GM19397 (cell line): ENCODE data around the gene TFPT.
"Not testable (repeated sequence)": the region's sequence is repeated elsewhere in the genome, so short reads cannot be mapped to it uniquely, and the experiment has no call there.

Experiments used
- ATAC-seq: cut with Tn5 transposase; IDR thresholded peaks from one replicate; pipeline ENCODE4 v1.9.1; 2021; ENCODE audit warnings: mild to moderate bottlenecking, moderate library complexity; ENCODE audit not compliant: unreplicated experiment

TFPT gene

DNA sequence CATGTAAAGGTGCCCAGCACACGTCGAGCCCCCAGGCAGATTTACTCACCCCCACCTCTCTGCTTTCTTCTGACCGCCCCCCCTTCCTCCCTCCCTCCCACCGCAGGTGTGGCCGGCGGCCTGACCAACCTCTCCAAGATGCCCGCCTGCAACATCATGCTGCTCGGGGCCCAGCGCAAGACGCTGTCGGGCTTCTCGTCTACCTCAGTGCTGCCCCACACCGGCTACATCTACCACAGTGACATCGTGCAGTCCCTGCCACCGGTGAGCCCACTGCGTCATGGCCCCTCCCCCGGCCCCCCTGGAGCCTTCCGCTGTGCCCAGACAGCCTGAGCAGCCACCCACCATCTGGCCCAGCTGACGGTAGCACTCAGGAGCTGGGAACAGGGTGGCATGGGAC lies 8.9 kb upstream of the TFPT start:
- no peak for ATAC-seq

DNA sequence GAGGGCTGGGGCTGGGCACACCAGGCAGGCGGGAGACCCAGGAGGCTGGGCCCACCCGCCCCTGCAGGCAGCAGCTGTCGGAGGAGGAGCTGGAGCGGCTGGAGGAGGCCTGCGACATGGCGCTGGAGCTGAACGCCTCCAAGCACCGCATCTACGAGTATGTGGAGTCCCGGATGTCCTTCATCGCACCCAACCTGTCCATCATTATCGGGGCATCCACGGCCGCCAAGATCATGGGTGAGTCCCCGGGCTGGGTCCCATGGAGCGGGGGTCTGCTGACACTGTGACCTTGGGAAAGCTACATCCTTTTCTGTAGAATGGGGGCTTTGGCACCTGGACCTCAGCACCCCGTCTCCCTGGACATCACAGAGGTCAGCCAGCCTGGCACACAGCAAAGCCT lies 8.2 kb upstream of the TFPT start:
- ATAC-seq = no peak

DNA sequence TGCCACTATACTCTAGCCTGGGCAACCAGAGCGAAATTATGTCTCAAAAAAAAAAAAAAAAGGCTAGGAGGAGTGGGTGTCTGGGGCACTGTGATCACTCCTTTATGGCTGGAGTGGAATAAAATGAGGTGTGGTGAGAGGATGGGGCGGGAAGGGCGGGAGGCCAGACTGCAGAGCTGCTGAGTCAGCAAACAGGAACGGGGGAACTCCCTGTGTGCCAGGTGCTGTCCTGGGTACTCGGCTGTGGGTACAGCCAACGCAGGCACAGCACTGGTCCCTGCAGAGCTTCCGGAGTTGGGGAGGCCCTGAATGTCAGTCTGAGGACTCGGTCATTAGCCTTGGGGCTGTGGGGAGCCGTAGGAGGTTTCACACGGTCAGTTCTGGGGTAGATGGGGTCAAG lies 5.8 kb upstream of the TFPT start:
- no peak for ATAC-seq

DNA sequence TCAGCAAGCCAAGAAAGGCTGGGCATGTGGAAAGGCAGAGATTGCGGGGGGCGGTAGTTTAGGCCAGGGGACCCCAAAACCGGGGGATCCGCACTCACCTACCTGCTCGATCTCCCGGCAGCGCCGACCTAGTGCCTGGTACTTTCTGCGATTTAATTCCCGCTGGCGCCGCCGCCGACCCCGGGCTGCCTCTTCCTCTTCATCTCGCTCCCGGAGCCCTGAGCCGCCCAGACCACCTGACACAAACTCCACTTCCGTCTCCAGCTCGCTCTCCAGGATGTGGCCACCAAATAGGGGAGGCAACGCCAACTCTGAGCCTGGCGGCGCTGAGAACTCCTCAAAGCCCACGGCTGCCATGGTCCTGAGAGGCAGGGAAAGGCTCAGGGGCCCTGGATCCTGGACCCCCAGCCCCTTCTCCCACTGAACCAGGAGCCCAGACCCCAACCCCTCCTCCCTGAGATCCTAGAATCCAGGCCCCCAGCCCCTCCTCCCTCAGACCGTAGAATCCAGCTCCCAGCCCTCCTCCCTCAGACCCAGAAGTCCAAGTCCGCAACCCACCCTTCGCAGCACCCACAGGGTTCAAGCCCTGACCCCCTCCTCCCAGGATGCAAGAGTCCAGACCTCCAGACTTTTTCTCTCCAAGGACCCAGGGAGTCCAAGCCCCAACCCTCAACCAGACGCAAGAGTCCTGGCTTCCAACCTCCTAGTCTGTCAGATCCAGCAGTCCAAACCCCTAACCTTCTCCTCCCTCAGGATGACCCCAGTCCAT lies 933 bp downstream of the TFPT start:
- ATAC-seq = no peak

DNA sequence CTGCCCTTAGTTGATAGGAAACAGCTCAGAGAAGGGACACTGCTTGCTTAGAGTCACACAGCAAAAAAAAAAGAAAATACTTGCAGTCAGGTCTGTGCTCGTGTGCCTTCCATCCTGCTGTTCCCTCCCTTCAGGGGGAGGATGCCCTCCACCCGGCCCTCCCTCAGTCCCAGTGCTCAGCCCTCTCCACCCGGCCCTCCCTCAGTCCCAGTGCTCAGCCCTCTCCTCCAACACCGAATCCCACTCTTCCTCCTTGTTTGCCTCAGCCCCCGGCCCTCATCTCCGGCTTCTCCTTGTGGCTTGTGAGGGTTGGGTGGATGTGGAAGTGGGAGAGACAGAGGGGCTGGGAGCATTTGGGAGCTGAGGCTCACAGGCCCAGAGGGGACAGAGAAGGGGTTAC lies 5.8 kb downstream of the TFPT start:
- no peak for ATAC-seq

DNA sequence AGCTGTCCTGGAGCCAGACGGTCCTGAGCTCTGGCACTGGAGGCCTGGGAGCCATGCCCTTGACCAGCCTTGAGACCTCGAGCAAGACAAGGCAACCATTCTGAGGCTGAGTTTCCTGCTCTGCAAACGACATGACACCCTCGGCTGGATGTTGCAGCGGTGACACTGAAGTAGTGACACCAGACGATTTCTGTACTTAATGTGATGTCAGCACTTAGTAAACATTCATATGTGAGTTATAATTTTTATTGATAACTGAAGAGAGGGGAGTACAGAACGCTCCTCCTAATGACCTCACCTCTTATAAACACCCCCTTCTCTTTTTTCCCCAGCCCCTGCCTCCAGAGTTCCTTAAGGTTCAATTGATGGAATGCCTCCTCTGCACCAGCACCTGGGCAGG lies 7.0 kb downstream of the TFPT start:
- ATAC-seq = no peak

DNA sequence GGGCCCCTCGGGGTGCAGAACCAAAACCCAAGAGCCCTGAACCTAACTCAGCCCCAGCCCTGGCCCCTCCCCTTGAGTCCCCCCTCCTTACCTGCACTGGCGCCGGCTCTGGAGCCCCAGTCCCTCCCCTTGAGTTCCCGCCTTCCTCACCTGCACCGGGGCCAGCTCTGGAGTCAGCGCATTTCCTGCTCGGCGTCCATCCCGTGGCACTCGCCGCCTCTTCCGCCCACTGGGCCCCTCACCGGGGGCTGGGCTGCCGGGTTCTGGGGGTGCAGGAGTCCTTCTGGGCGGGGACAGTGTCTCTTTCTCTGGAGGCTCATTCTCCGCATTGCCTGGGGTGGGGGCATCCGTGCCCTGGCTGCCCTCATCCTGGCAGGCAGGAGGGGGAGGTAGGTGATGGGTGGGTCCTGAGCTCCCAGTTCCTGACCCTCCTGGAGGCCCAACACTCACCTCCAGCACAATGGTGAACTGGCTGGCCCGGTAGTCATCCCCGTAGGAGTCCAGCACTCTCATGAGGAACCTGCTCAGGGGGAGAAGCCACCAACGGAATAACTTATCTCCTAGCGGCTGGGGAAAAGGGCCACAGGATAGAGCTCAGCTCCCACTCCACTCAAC lies 7.5 kb downstream of the TFPT start:
- no peak for ATAC-seq

DNA sequence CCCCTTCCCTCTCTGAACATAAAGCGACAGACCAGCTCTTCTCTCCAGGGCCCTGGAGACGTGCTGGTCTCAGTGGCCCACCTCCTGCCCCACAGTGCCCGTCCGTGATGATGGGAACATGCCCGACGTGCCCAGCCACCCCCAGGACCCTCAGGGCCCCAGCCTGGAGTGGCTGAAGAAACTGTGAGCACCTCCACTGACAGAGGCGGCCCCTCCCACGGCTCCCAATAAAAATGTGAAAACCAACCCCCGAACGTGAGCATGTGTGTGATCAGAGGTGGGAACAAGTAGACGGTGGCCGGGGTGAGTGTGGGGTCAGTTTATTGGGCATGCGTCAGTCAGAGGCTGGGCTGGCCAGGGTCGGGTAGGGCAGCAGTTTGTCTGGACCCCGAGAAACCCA lies 8.7 kb downstream of the TFPT start:
- ATAC-seq = no peak

DNA sequence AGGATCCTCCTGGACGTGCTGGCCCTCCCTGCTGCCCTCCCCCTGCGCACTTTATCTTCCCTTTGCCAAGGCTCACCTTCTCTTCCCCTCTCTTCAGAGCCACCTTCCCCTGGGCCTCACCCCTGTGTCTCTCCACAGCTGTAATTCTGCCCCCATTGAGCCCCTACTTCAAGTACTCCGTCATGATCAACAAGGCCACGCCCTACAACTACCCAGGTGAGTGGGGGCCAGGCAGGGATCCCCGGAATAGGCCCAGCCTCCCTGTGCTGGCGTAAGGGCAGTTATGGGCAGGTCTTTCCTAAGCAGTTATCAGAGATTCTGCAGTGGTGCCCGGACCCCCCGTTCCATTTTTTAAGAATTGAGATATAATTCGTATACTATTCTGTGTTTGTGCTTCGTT lies 9.7 kb downstream of the TFPT start:
- ATAC-seq = no peak

DNA sequence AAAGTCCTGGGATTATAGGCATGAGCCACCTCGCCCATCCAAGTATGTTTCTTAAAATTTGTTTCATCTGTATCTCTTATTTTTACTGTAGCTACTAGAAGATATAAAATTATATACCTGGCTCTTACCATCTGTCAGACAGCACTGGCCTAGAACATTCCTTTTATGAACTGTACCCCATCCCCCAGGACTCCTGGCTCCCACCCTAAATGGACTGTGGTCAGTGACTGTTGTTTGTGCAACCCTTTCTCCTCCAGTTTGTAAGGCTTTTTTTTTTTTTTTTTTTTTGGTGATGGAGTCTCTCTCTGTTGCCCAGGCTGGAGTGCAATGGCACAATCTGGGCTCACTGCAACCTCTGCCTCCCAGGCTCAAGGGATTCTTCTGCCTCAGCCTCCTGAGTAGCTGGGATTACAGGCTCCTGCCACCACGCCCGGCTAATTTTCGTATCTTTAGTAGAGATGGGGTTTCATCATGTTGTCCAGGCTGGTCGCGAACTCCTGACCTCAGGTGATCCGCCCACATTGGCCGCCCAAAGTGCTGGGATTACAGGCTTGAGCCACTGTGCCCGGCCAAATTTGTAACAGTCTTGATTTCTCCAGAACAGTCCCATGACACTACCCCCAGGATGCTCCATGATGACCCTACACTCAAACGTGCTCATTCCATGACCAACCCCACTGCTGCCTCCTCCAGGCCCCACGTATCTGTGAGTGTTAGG lies 10.3 kb downstream of the TFPT start:
- ATAC-seq = no peak

DNA sequence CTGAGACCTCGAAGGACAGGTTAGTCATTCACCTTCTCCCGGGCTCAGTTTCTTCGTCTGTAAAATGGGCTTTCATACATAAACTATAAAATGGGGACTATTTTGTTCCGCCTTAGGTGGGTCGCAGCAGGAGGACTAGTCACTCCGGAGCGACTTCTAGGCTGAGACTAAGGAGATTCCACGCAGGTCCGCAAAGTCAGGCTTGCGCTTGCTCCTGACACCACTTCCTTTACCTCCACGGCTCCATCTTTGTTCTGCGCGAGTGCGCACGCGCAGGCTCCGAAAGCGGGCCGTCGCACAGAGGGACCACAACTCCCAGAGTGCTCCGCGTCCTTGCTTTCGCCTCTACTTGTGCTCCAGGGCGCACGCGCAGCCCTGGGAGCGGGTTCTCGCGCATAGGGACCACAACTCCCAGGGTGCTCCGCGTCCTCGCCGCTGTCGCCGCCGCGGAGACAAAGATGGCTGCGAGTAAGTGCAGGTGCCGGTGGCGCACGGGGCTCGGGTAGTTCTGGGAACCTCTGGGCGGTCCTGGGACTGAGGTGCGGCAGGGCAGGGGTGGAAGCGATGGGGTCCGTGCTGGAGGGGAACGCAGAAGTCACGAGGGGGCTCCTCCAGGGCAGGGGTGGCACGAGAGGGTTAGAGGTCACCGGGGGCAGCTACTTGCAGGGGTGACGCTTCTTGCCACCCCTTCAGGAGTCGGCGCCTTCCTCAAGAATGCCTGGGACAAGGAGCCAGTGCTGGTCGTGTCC lies 12.9 kb downstream of the TFPT start, which contains the start of gene NDUFA3:
NDUFA3 (plus strand) TSS at position 435 of the 749 bp plus-strand sequence; CDS start at position 459, 24 bp downstream.
- ATAC-seq = peak; percentile 95

DNA sequence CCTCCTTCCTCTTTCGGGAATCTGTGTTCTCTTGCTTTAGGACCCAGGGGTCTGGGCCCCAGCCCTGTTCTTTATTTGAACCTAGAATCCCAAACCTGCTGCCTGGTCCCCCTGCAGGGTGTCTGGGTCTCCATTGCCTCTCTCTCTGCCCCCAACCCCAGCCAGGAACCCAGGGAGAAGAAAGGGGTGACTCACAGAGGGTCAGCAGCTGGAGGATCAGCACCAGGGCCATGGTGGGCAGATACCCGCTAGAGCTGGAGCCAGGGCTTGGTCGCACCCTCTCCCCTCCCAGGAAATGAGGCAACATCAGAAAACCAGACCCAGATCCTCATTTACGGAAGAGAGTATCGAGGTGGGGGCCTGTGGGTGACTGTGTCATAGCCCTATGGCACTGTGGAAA lies 14.9 kb downstream of the TFPT start, which contains the start of gene OSCAR:
OSCAR (minus strand) TSS at position 243 of the 400 bp plus-strand sequence; CDS start at position 232, 11 bp downstream.
- no peak for ATAC-seq

DNA sequence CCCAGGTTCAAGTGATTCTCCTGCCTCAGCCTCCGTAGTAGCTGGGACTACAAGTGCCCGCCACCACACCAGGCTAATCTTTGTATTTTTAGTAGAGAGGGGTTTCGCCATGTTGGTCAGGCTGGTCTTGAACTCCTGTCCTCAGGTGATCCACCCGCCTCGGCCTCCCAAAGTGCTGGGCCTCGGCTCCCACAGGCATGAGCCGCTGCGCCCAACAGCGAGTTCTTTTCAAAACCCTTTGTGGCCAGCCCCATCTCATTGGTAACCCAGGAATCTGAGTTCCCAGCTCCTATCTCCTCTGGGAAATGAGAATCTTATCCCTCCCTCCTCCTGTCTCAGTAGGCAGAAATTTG lies 15.6 kb downstream of the TFPT start:
- ATAC-seq = not testable (repeated sequence)

DNA sequence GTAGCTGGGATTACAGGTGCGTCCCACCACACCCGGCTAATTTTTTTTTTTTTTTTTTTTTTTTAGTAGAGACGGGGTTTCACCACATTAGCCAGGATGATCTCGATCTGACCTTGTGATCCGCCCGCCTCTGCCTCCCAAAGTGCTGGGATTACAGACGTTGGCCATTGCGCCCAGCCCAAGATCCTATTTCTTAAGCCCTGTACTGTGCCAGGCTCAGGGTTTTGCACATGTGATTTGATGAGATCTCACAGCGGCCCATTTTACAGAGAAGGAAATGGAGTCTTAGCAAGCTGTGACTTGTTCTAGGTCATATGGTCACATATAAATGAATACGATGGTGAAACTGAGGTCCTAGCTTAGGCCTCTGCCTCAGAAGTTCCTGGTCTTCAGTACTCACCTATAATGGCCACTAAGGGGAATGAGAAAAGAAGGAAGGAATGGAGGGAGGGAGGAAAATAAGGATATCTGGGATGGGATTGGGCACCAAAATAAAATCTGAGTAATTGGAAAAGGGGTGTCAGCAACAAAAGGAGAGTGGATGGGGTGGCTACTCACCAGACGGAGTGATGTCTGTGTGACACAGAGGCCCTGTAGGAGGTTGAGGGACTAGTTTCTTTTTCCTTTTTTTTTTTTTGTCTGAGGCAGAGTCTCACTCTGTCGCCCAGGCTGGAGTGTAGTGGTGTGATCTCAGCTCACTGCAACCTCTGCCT lies 16.1 kb downstream of the TFPT start:
- ATAC-seq = no peak

DNA sequence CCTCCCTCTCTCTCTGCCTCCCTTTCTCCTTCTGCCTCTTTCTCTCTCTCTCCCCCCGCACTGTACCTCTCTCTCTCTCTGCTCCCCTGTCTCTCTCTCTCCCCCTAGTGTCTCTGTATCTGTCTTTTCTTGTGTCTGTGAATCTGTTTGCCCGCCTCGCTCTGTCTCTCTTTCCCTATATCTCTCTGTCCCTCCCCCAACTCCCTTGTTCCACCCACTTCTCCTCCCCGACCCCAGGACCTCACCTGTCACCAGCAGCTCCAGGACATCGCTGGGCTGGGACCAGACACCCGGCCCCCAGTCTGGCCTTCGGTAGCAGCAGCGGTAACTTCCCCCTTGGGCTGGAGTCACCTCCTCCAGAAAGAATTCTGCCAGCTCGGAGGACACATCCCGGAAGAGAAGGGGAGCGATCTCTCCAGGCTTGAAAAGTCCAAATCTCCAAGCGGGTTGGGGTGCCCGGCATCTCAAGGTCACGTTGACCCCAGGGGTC lies 18.8 kb downstream of the TFPT start:
- ATAC-seq = no peak

DNA sequence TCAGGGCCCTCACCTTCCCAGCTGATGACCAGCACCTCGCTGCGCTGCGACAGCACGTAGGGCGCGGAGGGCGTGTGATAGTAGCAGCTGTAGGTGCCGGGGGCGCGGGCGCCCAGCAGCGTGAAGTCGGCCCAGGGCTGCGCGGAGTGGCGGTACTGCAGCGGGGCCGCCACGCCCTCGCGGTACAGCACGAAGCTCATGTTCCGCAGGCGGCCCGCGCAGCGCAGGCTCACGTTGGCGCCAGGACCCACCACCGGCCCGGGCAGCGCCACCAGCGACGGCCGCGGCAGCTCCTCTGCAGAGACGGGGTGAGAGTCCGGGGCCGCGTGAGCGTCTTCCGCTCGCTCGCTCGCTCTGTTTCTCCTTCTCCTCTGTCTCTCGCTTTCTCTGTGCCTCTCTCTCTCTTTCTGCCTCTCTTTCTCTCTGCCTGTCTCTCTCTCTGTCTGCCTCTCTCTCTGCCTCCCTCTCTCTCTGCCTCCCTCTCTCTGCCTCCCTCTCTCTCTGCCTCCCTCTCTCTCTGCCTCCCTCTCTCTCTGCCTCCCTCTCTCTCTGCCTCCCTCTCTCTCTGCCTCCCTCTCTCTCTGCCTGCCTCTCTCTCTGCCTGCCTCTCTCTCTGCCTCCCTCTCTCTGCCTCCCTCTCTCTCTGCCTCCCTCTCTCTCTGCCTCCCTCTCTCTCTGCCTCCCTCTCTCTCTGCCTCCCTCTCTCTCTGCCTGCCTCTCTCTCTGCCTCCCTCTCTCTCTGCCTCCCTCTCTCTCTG lies 19.4 kb downstream of the TFPT start:
- not testable (repeated sequence) for ATAC-seq

DNA sequence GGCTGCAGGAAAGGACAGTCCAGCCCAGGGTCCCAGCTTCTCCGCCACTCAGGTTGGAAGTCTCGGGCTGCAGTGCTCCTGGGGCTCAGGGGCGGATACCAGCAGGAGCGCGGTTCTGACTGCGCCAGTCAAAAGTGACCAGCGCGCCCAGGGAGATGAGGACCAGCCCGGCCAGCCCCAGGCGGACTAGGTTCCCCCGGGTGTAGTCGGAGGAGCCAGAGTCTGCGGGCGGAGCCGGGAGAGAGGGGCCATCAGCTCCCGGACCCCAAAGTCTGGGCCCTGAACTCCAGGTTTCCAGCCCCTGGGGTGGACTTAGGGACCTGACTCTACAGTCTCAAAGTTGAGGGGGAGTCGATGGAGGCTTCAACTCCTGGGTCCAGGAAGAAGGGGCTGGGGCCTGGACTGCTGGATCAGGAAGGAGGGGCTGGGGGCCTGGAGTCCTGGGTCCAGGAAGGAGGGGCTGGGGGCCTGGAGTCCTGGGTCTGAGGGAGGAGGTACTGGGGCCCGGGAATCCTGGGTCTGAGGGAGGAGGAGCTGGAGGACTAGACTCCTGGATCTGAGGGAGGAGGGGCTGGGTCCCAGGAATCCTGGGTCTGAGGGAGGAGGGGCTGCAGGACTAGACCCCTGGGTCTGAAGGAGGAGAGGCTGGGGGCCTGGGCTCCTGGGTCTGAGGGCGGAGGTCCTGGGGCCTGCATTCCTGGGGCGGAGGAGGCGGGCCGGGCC lies 20.2 kb downstream of the TFPT start:
- no peak for ATAC-seq

DNA sequence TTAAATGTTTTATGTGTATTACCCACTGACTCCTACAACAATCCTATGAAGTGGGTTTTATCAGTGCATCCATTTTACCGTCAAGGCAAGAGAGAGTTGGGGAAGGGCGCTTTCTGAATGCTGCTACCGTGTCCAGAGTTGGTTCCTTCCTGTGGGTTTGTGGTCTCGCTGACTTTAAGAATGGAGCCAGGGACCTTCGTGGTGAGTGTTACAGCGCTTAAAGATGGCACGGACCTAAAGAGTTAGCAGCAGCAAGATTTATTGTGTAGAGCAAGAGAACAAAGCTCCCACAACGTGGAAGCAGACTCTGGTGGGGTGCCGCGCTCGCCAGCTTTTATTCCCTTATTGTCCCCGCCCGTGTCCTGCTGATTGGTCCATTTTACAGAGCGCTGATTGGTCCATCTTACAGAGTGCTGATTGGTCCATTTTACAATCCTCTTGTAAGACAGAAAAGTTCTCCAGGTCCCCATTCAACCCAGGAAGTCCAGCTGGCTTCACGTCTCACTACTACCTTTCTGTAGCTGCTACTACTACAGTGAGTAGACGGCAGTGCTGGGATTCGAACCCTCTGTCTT lies 20.9 kb downstream of the TFPT start:
- no peak for ATAC-seq

DNA sequence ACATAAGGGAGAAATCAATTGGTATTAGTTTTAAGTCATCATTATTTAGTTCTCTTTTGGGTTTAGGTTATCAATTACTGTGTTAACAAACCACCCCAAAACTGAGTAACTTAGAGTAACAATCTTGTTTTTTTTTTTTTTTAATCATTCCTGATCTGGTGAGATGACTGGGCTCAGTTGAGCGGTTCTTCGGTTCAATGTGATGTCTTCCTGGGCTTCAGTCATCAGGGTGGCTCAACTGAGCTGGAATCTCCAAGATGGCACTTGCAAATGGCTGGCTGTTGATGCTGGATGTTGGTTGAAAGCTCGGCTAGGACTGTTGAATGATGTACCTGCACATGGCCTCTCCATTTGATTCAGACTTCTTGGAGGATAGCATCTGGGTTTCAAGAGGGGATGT lies 31.0 kb downstream of the TFPT start:
- no peak for ATAC-seq
